DMS153 treated with DMSO at 0.1 percent for 48 hours (cell line): Measurements from ENCODE around the gene STK40.
A peak's percentile ranks its signal among the peaks of the same experiment; 100 is the strongest.

Experiments used
- DNase-seq: peaks from one replicate; lab custom pipeline; 2025; ENCODE audit not compliant: unreplicated experiment; lab: John Stamatoyannopoulos, UW

STK40 gene, protein sequence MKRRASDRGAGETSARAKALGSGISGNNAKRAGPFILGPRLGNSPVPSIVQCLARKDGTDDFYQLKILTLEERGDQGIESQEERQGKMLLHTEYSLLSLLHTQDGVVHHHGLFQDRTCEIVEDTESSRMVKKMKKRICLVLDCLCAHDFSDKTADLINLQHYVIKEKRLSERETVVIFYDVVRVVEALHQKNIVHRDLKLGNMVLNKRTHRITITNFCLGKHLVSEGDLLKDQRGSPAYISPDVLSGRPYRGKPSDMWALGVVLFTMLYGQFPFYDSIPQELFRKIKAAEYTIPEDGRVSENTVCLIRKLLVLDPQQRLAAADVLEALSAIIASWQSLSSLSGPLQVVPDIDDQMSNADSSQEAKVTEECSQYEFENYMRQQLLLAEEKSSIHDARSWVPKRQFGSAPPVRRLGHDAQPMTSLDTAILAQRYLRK

GRCh38 chr1:36385410-36386264 lies at the start of gene STK40:
Gene STK40, minus strand, starts transcription at chr1:36385924. Its CDS starts 24,592 bp downstream, at chr1:36361332.
- peak; percentile 100 for DNase-seq

DNA sequence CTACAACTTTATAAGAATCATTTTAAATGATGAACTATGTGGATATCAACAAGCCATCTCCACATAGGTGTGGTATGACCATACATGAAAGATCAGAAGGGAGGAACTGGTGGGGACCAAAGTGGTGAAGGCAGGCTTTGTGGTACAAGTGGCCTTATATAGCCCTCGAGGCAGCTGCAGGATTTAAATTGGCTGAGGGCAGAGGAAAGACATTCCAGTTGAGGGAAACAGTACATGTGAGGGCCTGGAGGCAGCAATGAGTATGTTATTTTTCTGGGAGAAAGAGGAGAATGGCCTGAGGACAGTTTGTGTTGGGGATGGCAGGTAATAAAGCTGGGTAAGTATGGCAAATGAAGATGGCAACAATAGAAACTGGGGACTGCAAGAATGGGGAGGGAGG lies 47.4 kb upstream of the STK40 start:
- DNase-seq: no peak

GRCh38 chr1:36432616-36433015 lies 46.9 kb upstream of the STK40 start:
- DNase-seq: no peak

- no peak for DNase-seq
These were observed 40.1 kb upstream of the STK40 start for GRCh38 chr1:36425791-36426190.

- DNase-seq: no peak
These were observed 35.9 kb upstream of the STK40 start for GRCh38 chr1:36421649-36422048.

DNA sequence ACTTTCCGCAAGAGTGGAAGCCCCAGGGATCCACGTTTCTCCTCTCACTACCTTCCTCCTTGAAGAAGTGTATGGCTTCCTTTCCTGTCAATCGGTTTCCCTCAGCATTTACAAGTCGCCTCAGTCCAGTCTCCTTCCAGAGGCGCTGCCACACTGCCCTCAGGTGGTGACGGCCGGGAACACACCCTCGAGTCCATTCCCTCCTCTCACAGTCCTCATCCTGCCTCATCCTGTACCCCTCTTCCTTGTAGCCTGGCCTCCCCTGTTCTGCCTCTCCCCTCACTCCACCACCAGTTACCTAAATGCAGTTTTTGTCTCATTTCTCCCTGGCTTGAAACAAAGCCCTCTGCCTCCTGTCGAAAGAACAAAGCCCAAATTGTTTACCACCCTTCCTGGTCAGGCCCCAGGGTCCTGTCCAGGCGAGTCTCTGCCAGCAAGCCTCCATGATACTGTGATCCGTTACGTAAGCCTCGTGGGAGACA lies 35.2 kb upstream of the STK40 start:
- peak; percentile 88 for DNase-seq

DNA sequence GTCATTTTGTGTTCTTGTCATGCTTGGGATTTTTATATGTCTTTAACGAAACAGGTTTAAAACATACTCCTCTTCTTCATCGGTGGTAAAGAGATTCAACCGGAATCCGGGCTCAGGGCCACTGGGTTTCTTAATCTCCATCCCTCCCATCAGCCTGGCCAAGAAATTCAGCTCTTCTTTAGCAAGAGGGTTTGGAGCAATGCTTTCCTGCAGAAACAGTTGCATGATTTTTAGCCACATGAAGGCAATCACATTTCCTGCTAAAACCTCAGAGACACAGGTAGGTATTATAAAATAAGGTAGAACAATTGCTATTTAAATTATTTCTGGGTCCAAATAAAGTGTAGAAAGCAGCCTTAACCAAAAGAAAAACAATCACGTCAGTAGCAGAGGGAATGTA lies 34.7 kb upstream of the STK40 start:
- no peak for DNase-seq

- DNase-seq: no peak
These were observed 33.8 kb upstream of the STK40 start for GRCh38 chr1:36419569-36419968.

- DNase-seq: no peak
These were observed 33.4 kb upstream of the STK40 start for GRCh38 chr1:36419140-36419539.

DNA sequence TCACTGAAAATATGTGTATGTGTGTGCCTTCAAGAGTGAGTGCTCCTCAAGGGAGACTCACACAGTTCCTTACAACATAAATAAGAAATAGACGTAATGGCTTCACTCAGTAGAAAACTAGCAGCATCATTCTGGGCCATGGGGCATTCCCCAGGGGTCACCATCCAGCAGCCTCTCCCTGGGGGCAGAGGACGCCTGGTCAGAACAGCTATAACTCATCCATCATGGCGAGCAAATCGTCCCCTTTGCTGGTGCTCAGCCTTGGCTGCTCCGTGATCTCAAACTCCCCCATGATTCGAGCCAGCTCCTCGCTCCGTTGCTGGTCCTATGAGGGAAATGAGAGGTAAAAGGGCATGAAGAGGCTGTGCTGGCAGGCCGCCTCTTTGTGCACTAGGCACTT lies 32.2 kb upstream of the STK40 start:
- no peak for DNase-seq

GRCh38 chr1:36415661-36416326 lies 30.1 kb upstream of the STK40 start:
- DNase-seq: no peak

GRCh38 chr1:36414384-36414783 lies 28.7 kb upstream of the STK40 start:
- DNase-seq: no peak

DNA sequence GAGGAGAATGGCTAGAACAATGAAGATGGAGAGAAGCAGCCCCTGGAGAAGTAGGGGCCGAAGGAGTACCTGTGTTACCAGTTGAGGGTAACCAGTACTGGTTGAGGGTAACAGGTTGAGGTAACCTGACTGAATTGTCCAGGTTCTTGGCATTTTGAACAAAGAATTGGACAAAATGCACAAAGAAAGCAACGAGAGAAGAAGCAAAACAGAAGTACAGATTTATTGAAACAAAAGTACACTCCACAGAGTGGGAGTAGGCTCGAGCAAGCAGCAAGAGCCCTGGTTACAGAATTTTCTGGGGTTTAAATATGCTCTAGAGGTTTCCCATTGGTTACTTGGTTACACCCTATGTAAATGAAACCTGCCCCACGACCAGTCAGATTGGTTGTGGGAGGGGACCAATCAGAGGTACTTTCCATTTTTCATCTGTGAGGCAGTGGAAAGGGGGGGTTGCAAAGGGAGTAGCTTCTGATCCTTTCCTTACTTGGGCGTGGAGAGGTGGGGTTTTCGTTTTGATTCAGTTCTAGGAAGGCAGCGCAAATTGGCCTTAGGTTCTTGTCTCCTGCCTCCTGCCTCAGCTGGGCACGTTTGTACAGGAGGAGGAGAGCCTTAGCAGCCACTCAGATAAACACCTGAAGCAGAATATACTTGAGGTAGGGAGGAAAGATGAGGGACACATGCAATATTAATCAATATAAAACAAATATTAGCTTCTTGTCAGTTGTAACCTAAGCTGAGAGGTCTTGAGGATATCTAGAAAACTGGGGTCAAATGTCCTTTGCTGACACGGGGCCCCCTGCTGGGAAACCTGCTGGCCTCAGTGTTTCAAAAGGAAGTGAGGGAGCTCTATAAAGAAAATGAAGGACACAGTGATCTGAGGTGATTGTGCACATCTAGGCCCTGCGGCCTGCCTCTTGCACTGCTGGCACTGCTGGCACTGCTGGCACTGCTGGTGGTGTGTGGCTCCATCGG lies 26.2 kb upstream of the STK40 start:
- no peak for DNase-seq

DNA sequence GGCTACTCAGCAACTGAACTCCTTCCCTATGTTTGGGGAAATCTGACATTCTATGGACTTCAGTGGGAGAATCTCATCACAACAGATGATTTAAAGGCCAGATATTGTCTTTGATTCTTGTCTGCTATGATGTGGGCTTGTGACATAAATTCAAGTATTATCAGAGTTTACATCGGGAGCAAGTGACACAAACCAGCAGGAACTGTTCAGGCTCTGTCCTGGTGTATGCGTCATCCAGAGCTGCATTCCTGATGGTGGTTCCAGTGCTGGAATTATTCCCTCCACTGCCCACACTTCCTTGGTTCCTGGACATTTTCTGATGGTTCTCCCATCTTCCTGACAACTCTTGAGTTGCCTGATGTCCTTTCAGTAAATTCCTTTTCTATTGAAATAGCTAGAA lies 22.8 kb upstream of the STK40 start:
- DNase-seq: no peak

DNA sequence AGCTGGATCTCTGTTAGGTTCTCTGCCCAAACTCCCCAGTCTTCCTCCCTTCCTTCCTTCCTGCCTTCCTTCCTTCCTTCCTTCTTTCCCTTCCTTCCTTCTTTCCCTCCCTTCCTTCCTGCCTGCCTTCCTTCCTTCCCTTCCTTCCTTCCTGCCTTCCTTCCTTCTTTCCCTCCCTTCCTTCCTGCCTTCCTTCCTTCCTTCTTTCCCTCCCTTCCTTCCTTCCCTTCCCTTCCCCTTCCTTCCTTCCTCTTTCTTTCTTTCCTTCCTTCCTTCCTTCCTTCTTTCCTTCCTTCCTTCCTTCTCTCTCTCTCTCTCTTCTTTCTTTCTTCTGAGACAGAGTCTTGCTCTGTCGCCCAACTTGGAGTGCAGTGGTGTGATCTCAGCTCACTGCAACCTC lies 20.7 kb upstream of the STK40 start:
- no peak for DNase-seq

GRCh38 chr1:36402504-36402890 lies 16.8 kb upstream of the STK40 start:
- no peak for DNase-seq

DNA sequence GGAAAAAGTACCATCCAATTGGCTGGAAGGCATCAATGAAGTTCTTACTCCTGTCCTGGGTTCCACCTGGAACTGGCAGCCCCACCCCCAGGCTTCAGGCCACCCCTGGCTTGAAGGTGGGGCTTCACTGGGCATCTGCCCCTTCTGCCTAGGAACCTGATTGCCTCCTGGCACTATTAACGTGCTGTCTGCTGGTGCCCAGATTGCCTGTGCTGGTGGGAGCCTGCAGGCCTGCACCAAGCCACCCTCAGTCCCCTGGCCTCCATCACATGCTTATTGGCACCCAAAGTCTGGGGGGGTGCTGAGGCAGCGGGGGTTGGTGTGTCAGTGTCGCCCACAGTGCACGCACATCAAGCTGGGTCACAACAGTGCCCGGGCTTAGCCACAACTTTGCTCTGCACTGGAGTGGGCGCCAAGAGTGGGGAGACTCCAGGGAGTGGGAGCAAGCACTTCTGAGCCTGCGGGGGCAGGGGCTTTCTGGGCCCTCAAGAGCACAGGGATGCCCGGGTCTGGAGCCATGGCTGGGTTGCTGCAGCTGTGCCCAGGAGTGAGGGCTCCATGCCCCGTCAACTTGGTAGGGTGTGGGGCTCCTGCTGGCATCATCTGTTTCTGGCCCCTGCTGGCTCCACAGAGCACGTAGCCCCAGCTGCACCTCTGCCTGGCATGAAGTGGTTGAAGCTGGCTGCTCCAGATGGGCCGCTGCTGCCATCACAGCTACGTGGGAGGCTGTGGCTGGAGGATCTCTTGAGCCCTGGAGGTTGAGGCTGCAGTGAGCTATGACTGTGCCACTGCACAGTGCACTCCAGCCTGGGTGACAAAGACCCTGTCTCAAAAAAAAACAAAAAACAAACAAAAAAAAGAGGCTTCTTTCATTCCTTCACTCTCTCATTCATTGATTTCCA lies 16.1 kb upstream of the STK40 start:
- DNase-seq: no peak

DNA sequence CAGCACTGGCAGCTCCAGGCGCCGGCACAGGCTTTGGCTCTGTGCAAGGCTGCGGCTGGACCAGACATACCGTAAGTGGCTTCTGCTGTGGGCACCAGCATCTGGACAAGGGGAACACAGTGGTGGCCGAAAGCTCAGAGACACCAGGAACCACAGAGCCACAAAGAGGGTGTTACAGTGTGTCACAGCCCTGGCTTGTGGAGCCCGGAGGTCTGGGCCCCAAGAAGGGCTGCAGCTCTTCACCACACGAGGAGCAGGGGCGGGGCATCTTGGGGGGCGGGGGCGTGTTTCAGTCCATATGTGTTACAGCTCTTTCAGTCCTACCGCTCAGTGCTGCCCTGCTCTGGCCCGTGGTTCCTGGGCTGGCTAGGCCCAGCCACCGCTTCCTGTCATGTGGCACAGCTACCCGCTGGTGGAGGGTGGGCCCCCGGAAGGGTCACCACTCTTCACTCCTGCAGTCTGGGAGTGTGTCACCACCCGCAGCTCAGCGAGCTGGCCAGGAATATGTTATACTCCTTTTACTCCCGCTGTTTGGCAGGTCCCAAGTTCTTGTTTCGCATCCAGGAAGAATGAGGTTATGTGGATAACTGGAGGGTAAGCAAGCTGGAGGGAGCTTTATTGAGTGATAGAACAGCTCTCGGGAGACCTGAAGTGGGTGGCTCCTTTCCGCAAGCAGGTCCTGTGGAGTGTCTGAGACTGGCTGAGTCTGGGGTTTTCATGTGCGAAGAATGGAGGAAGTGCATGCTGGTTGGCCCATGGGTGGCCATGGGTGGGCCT lies 15.3 kb upstream of the STK40 start:
- no peak for DNase-seq

GRCh38 chr1:36400514-36400824 lies 14.7 kb upstream of the STK40 start:
- DNase-seq: no peak
